IPS-20b (cell line): ENCODE data around the gene CEP250.
A peak's percentile ranks its signal among the peaks of the same experiment; 100 is the strongest.
"Not testable (repeated sequence)": the region's sequence is repeated elsewhere in the genome, so short reads cannot be mapped to it uniquely, and the experiment has no call there.

ENCODE experiments used
- H3K27ac ChIP-seq: one replicate; pipeline ENCODE4 v1.5.1; 2013; ENCODE audit warnings: low read length
- H3K27me3 ChIP-seq: 2 replicates; pipeline ENCODE4 v1.6.1; 2013; ENCODE audit warnings: mild to moderate bottlenecking, low read length, inconsistent platforms; ENCODE audit not compliant: insufficient read depth
- H3K36me3 ChIP-seq: 2 replicates; pipeline ENCODE4 v1.6.1; 2013; ENCODE audit warnings: low read depth, mild to moderate bottlenecking, inconsistent platforms, low read length, moderate library complexity; ENCODE audit not compliant: insufficient read depth
- H3K4me1 ChIP-seq: 2 replicates; pipeline ENCODE4 v1.6.1; 2013; ENCODE audit warnings: mild to moderate bottlenecking, control low read depth, inconsistent platforms, low read length, moderate library complexity; ENCODE audit not compliant: insufficient read depth
- H3K4me3 ChIP-seq: 2 replicates; pipeline ENCODE4 v1.5.1; 2013; ENCODE audit warnings: mild to moderate bottlenecking, low read length, inconsistent platforms
- H3K9ac ChIP-seq: 2 replicates; pipeline ENCODE4 v1.6.1; 2013; ENCODE audit warnings: low read depth, mild to moderate bottlenecking, inconsistent platforms, low read length, moderate library complexity
- H3K9me3 ChIP-seq: 2 replicates; pipeline ENCODE4 v1.6.1; 2013; ENCODE audit warnings: mild to moderate bottlenecking, low read depth, low read length, inconsistent platforms; ENCODE audit not compliant: insufficient read depth

The CEP250 gene

GRCh38 chr20:35515949-35516645, 60.7 kb downstream of the CEP250 start:
- Histone ChIP-seq H3K9ac (no peak overlapping the region), H3K27ac (no peak overlapping the region), H3K4me3 (no peak overlapping the region), H3K4me1 (no peaks in the 10 kb centered on the region), H3K27me3 (no peaks in the 10 kb centered on the region), H3K36me3 (peaks cover 31% of the 10 kb centered on the region), H3K9me3 (no peaks in the 10 kb centered on the region)

GRCh38 chr20:35517125-35517524, 61.7 kb downstream of the CEP250 start:
- no peak overlapping the region for H3K9ac ChIP-seq
- no peaks in the 10 kb centered on the region for H3K27me3 ChIP-seq
- no peaks in the 10 kb centered on the region for H3K4me1 ChIP-seq
- no peaks in the 10 kb centered on the region for H3K9me3 ChIP-seq
- no peak overlapping the region for H3K27ac ChIP-seq
- peaks cover 20% of the 10 kb centered on the region for H3K36me3 ChIP-seq
- no peak overlapping the region for H3K4me3 ChIP-seq

GRCh38 chr20:35517767-35518166, 62.4 kb downstream of the CEP250 start:
- not testable (repeated sequence) for H3K27ac ChIP-seq, H3K9me3 ChIP-seq, H3K4me3 ChIP-seq, H3K4me1 ChIP-seq, H3K9ac ChIP-seq, H3K27me3 ChIP-seq
- H3K36me3 ChIP-seq, result peaks cover 14% of the 10 kb centered on the region; the same call in 1 of the 2 replicates

GRCh38 chr20:35518955-35519354, 63.6 kb downstream of the CEP250 start:
- Histone ChIP-seq H3K27me3 (no peaks in the 10 kb centered on the region), H3K9me3 (no peaks in the 10 kb centered on the region), H3K4me3 (no peak overlapping the region), H3K4me1 (no peaks in the 10 kb centered on the region), H3K9ac (no peak overlapping the region), H3K27ac (no peak overlapping the region), H3K36me3 (peaks cover 5% of the 10 kb centered on the region; the same call in 1 of the 2 replicates)

- Histone ChIP-seq H3K4me3 (no peak overlapping the region), H3K9me3 (no peaks in the 10 kb centered on the region), H3K36me3 (no peaks in the 10 kb centered on the region)
Observed at GRCh38 chr20:35523298-35523888, 68.0 kb downstream of the CEP250 start.

GRCh38 chr20:35525639-35526038, 70.2 kb downstream of the CEP250 start:
- Histone ChIP-seq H3K27ac (no peak overlapping the region), H3K9ac (no peak overlapping the region), H3K27me3 (no peaks in the 10 kb centered on the region), H3K4me3 (no peak overlapping the region), H3K4me1 (no peaks in the 10 kb centered on the region), H3K9me3 (no peaks in the 10 kb centered on the region), H3K36me3 (no peaks in the 10 kb centered on the region)

More at GRCh38 chr20:35523298-35523888, 68.0 kb downstream of the CEP250 start:
- H3K9ac ChIP-seq, result no peak overlapping the region
- no peaks in the 10 kb centered on the region for H3K27me3 ChIP-seq
- no peak overlapping the region for H3K27ac ChIP-seq
- H3K4me1 ChIP-seq, result no peaks in the 10 kb centered on the region

GRCh38 chr20:35527122-35527769, 71.8 kb downstream of the CEP250 start:
- no peak overlapping the region for H3K9ac ChIP-seq
- H3K9me3 ChIP-seq, result no peaks in the 10 kb centered on the region
- no peaks in the 10 kb centered on the region for H3K36me3 ChIP-seq
- no peaks in the 10 kb centered on the region for H3K4me1 ChIP-seq
- H3K4me3 ChIP-seq, result no peak overlapping the region
- no peak overlapping the region for H3K27ac ChIP-seq
- H3K27me3 ChIP-seq, result no peaks in the 10 kb centered on the region

- Histone ChIP-seq H3K27ac (no peak within 1 kb of the TSS), H3K9ac (no peak within 1 kb of the TSS), H3K4me1 (no peaks in the 10 kb centered on the region), H3K27me3 (no peaks in the 10 kb centered on the region), H3K9me3 (no peaks in the 10 kb centered on the region), H3K36me3 (no peaks in the 10 kb centered on the region), H3K4me3 (no peak within 1 kb of the TSS)
Observed at GRCh38 chr20:35529552-35529951, 74.2 kb downstream of the CEP250 start, which contains the start of gene C20orf173. TSS of gene C20orf173 (minus strand) at chr20:35529652. CDS start at chr20:35529373, 279 bp downstream.

- peak overlapping the region; percentile 46; the same call in 1 of the 2 replicates for H3K9ac ChIP-seq
- no peaks in the 10 kb centered on the region for H3K27me3 ChIP-seq
- no peak overlapping the region for H3K27ac ChIP-seq
- H3K4me3 ChIP-seq, result peak overlapping the region; percentile 62
- H3K9me3 ChIP-seq, result no peaks in the 10 kb centered on the region
- H3K36me3 ChIP-seq, result peaks cover 17% of the 10 kb centered on the region; the same call in 1 of the 2 replicates
- peaks cover 10% of the 10 kb centered on the region for H3K4me1 ChIP-seq
Observed at GRCh38 chr20:35539756-35540212, 84.4 kb downstream of the CEP250 start.

GRCh38 chr20:35541118-35541782, 85.9 kb downstream of the CEP250 start:
- H3K27ac ChIP-seq, result no peak overlapping the region
- H3K4me1 ChIP-seq, result peaks cover 10% of the 10 kb centered on the region
- peak overlapping the region; percentile 97 for H3K4me3 ChIP-seq
- H3K27me3 ChIP-seq, result no peaks in the 10 kb centered on the region
- H3K36me3 ChIP-seq, result peaks cover 26% of the 10 kb centered on the region; the same call in 1 of the 2 replicates
- H3K9me3 ChIP-seq, result no peaks in the 10 kb centered on the region
- H3K9ac ChIP-seq, result peak overlapping the region; percentile 42; the same call in 1 of the 2 replicates

- H3K9me3 ChIP-seq, result no peaks in the 10 kb centered on the region
- H3K9ac ChIP-seq, result peak within 1 kb of the TSS; percentile 94
- H3K27ac ChIP-seq, result peak within 1 kb of the TSS; percentile 90
- H3K4me3 ChIP-seq, result peak within 1 kb of the TSS; percentile 97
- H3K27me3 ChIP-seq, result no peaks in the 10 kb centered on the region
- peaks cover 10% of the 10 kb centered on the region for H3K4me1 ChIP-seq
- H3K36me3 ChIP-seq, result peaks cover 33% of the 10 kb centered on the region
Observed at GRCh38 chr20:35541783-35542662, 86.6 kb downstream of the CEP250 start, which contains the start of gene ERGIC3. TSS of gene ERGIC3 (plus strand) at chr20:35542078. CDS start at chr20:35542098, 20 bp downstream.
